ENCODE results near the gene FCHO1.

Gene FCHO1

GRCh38 chr19:17739121-17739875, 12.0 kb upstream of the FCHO1 start:
- Histone ChIP-seq H3K4me3 (ENCODE audit: low read depth, low read length) (no peak overlapping the region), H3K27me3 (no peaks in the 10 kb centered on the region), H3K4me1 (peaks cover 5% of the 10 kb centered on the region; the same call in 1 of the 2 replicates), H3K9me3 (no peaks in the 10 kb centered on the region), H3K36me3 (peaks cover 16% of the 10 kb centered on the region)
- DNase-seq, result peak; percentile 86
- TF ChIP-seq CTCF (IDR thresholded peaks at IDR 0.05; ENCODE audit: low read depth, low read length), result no peak

- Histone ChIP-seq H3K27me3 (no peaks in the 10 kb centered on the region), H3K4me1 (peaks cover 5% of the 10 kb centered on the region; the same call in 1 of the 2 replicates), H3K36me3 (peaks cover 3% of the 10 kb centered on the region), H3K9me3 (no peaks in the 10 kb centered on the region), H3K4me3 (ENCODE audit: low read depth, low read length) (no peak overlapping the region)
- TF ChIP-seq CTCF (IDR thresholded peaks at IDR 0.05; ENCODE audit: low read depth, low read length), result no peak
- no peak for DNase-seq
Measured at GRCh38 chr19:17741456-17741855, 9.8 kb upstream of the FCHO1 start.

- Histone ChIP-seq H3K27me3 (no peaks in the 10 kb centered on the region), H3K36me3 (no peaks in the 10 kb centered on the region), H3K4me3 (ENCODE audit: low read depth, low read length) (no peak overlapping the region), H3K9me3 (no peaks in the 10 kb centered on the region), H3K4me1 (peaks cover 4% of the 10 kb centered on the region; the same call in 1 of the 2 replicates)
- no peak for DNase-seq
- TF ChIP-seq CTCF (IDR thresholded peaks at IDR 0.05; ENCODE audit: low read depth, low read length), result no peak
Measured at GRCh38 chr19:17743874-17744580, 7.2 kb upstream of the FCHO1 start.

- no peaks in the 10 kb centered on the region for H3K9me3 ChIP-seq
- no peaks in the 10 kb centered on the region for H3K27me3 ChIP-seq
- no peaks in the 10 kb centered on the region; the same call in 1 of the 2 replicates for H3K4me1 ChIP-seq
Measured at GRCh38 chr19:17747205-17748098, 3.8 kb upstream of the FCHO1 start.

More at GRCh38 chr19:17747205-17748098, 3.8 kb upstream of the FCHO1 start:
- no peaks in the 10 kb centered on the region for H3K36me3 ChIP-seq
- no peak for TF ChIP-seq CTCF (IDR thresholded peaks at IDR 0.05; ENCODE audit: low read depth, low read length)
- DNase-seq, result peak; percentile 97
- H3K4me3 ChIP-seq (ENCODE audit: low read depth, low read length), result peak overlapping the region; percentile 63

All from BE2C (cell line).